Colonic mucosa (tissue), 4 donors: ENCODE data around the gene COL6A3. TPM values are rescaled to one million over a fixed set of nuclear protein-coding genes. Genes with fewer than 3 reads are reported as not detected.
"Not testable (repeated sequence)": the region's sequence is repeated elsewhere in the genome, so short reads cannot be mapped to it uniquely, and the experiment has no call there.

Experiments used
- DNase-seq: peaks from one replicate; pipeline ENCODE4 v3.0.0-alpha.2; 2020
- H3K27ac ChIP-seq: fragments of 200-600 bp; one replicate; pipeline ENCODE4 v1.8.0; 2021
- H3K27me3 ChIP-seq: fragments of 200-600 bp; one replicate; pipeline ENCODE4 v1.8.0; 2021
- H3K36me3 ChIP-seq: fragments of 200-600 bp; one replicate; pipeline ENCODE4 v1.8.0; 2021
- H3K4me1 ChIP-seq: fragments of 200-600 bp; one replicate; pipeline ENCODE4 v1.8.0; 2021; ENCODE audit warnings: mild to moderate bottlenecking
- H3K4me3 ChIP-seq: fragments of 200-600 bp; one replicate; pipeline ENCODE4 v1.8.0; 2021
- H3K9ac ChIP-seq, 2 donors: one replicate each; pipeline ENCODE4 v1.7.0; 2013; ENCODE audit warnings: control low read depth in 2 of 2, low read depth in 2 of 2, low read length in 2 of 2
- H3K9me3 ChIP-seq: fragments of 200-600 bp; one replicate; pipeline ENCODE4 v1.8.0; 2021
- CTCF ChIP-seq: fragments of 200-600 bp; IDR thresholded peaks from one replicate; pipeline ENCODE4 v1.8.0; 2022; ENCODE audit warnings: antibody characterized with exemption, mild to moderate bottlenecking
- intact Hi-C: fragments of 100-400 bp; cut with DNase I; formaldehyde crosslinking; loops from one replicate; pipeline ENCODE4 v1.14.1; 2022
- total RNA-seq, 2 donors: library from RNA; stranded (reverse); fragmentation: NEBNext Ultra II Directional in 1 of 2; extraction: Animal tissue kit (Norgen Biotek cat#: 25700) in 1 of 2; gene quantifications; one replicate each; pipeline ENCODE4 v1.2.1, GENCODE V29; 2021
- donor health status: healthy.
- donor health status: DM: no; HTN: no; CAD: no.
- donor health status: DM: no; HTN: no; CAD: no.

The COL6A3 gene
- total RNA-seq, 2 donors from 2014 or later: 28.4 to 80.9 TPM

DNA sequence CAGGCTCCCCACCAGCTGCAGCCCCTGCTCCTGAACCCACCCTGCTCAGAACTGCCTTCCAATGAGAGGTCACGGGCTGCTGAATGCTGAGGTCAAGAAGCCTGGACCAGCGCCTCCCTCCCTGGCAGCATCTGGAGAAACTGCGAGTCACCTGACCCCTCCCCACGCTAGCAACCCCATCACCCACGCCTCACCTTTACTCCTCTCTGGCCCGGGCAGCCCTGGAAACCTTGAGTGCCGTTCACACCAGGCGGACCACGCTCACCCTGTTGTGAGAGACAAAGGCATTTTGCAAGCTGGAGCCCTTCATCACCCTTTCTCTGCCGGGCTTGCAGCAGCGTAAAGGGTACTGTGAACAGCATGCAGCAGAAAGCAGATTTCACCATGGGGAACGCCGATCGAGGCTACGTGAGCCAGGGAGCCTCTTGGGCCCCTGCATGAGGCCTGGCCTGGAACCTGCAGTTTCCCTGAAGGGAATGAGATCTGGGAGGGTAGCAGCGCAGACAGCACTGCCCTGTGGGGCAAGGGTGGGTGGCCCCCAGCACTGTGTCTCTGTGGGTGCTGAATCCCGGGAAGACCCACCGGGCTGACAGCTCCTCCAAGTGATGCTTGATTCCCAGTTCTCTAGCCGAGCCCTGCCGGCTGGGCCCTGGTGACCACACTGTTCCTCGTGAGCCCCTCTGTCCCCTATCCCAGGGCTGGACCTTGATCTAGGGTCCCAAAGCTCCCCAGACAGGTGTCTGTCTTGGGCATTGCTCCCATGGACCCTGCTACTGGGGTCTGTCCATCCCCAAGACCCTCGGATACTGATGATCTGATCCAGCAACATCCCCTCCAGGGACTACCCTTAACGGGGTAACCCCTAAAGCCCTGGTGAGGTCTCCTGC lies 53.8 kb downstream of the COL6A3 start:
- no peaks in the 10 kb centered on the region for H3K36me3 ChIP-seq
- DNase-seq: no peak
- no peaks in the 10 kb centered on the region for H3K27me3 ChIP-seq
- TF ChIP-seq CTCF: no peak
- no peaks in the 10 kb centered on the region for H3K4me1 ChIP-seq
- no peaks in the 10 kb centered on the region for H3K9me3 ChIP-seq
- no peak overlapping the region for H3K9ac ChIP-seq
- no peak overlapping the region for H3K27ac ChIP-seq
- H3K4me3 ChIP-seq: no peak overlapping the region
- intact Hi-C loops: no loop called here

DNA sequence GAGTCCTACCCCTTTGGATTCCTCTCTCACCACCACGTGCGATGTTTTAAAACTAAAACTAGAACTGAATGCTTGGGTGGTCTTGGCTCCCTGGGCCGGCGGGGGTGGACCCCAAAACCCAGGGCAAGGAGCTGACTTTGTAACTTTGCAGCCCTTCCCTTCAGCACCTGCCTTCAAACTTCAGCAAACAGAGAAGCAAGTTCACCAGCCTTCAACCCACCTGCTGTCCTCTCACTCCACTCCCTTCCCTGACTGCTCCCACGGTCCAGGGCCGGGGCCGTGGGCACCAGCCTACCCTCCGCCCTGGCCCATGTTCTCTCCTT lies 54.5 kb downstream of the COL6A3 start:
- H3K4me3 ChIP-seq: no peak overlapping the region
- no peaks in the 10 kb centered on the region for H3K9me3 ChIP-seq
- H3K36me3 ChIP-seq: no peaks in the 10 kb centered on the region
- H3K9ac ChIP-seq: no peak overlapping the region
- no peak overlapping the region for H3K27ac ChIP-seq
- DNase-seq: no peak
- intact Hi-C loops: no loop called here
- no peaks in the 10 kb centered on the region for H3K4me1 ChIP-seq
- H3K27me3 ChIP-seq: no peaks in the 10 kb centered on the region
- TF ChIP-seq CTCF: no peak

GRCh38 chr2:237358721-237359517 lies 55.0 kb downstream of the COL6A3 start:
- intact Hi-C loops: no loop called here
- no peaks in the 10 kb centered on the region for H3K4me1 ChIP-seq
- H3K9ac ChIP-seq: no peak overlapping the region
- no peak overlapping the region for H3K4me3 ChIP-seq
- no peaks in the 10 kb centered on the region for H3K9me3 ChIP-seq
- H3K36me3 ChIP-seq: no peaks in the 10 kb centered on the region
- DNase-seq: no peak
- H3K27me3 ChIP-seq: no peaks in the 10 kb centered on the region
- no peak overlapping the region for H3K27ac ChIP-seq
- no peak for TF ChIP-seq CTCF

- Histone ChIP-seq H3K27me3 (no peaks in the 10 kb centered on the region), H3K4me3 (no peak overlapping the region), H3K4me1 (no peaks in the 10 kb centered on the region), H3K27ac (no peak overlapping the region), H3K9me3 (no peaks in the 10 kb centered on the region), H3K9ac (no peak overlapping the region), H3K36me3 (no peaks in the 10 kb centered on the region)
- no peak for DNase-seq
- intact Hi-C loops: no loop called here
- no peak for TF ChIP-seq CTCF
These were observed 58.3 kb downstream of the COL6A3 start for GRCh38 chr2:237355701-237356100.

GRCh38 chr2:237354892-237355291 lies 59.1 kb downstream of the COL6A3 start:
- TF ChIP-seq CTCF: no peak
- H3K4me1 ChIP-seq: no peaks in the 10 kb centered on the region
- intact Hi-C loops: no loop called here
- no peaks in the 10 kb centered on the region for H3K27me3 ChIP-seq
- no peak overlapping the region for H3K9ac ChIP-seq
- DNase-seq: no peak
- H3K4me3 ChIP-seq: no peak overlapping the region
- H3K27ac ChIP-seq: no peak overlapping the region
- H3K9me3 ChIP-seq: no peaks in the 10 kb centered on the region
- no peaks in the 10 kb centered on the region for H3K36me3 ChIP-seq

DNA sequence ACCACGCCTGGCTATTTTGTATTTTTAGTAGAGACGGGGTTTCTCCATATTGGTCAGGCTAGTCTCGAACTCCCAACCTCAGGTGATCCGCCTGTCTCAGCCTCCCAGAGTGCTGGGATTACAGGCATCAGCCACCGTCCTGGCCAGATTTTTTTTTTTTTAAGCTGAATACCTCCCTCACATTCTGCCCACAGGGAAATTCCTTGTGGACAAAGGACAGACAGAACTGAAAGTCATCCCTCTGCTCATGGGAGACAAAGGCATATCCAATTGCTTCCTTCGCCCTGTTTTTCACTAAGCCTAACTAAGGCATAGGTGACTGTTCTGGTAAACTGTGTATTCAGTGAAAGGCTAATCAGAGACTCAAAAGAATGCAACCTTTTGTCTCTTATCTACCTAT lies 59.8 kb downstream of the COL6A3 start:
- H3K9ac ChIP-seq, H3K36me3 ChIP-seq, H3K27ac ChIP-seq, DNase-seq, H3K4me1 ChIP-seq, H3K4me3 ChIP-seq, H3K27me3 ChIP-seq, intact Hi-C loops, H3K9me3 ChIP-seq: not testable (repeated sequence)
